NCI-H128 (cell line): Measurements from ENCODE around the gene ITIH1.

Experiments used
- DNase-seq: peaks from one replicate; lab custom pipeline; 2025; ENCODE audit not compliant: unreplicated experiment; lab: John Stamatoyannopoulos, UW

ITIH1 gene

GRCh38 chr3:52810923-52811322 is 33.5 kb downstream of the ITIH1 start:
- no peak for DNase-seq

- DNase-seq, result no peak
These were observed 34.1 kb downstream of the ITIH1 start for GRCh38 chr3:52811452-52812011.

GRCh38 chr3:52813810-52814209 is 36.4 kb downstream of the ITIH1 start:
- no peak for DNase-seq

GRCh38 chr3:52816199-52816598 is 38.8 kb downstream of the ITIH1 start:
- no peak for DNase-seq

- no peak for DNase-seq
These were observed 39.3 kb downstream of the ITIH1 start for GRCh38 chr3:52816654-52817053.

- DNase-seq, result no peak
These were observed 39.8 kb downstream of the ITIH1 start for GRCh38 chr3:52817221-52817620.

GRCh38 chr3:52817860-52818259 is 40.5 kb downstream of the ITIH1 start:
- no peak for DNase-seq

- no peak for DNase-seq
These were observed 42.5 kb downstream of the ITIH1 start for GRCh38 chr3:52819936-52820335.

- no peak for DNase-seq
These were observed 43.3 kb downstream of the ITIH1 start for GRCh38 chr3:52820736-52821135.

GRCh38 chr3:52822363-52822762 is 45.0 kb downstream of the ITIH1 start:
- DNase-seq, result no peak

- DNase-seq, result no peak
These were observed 46.6 kb downstream of the ITIH1 start for GRCh38 chr3:52824037-52824436.

GRCh38 chr3:52827441-52827840 is 50.0 kb downstream of the ITIH1 start:
- DNase-seq, result no peak

- no peak for DNase-seq
These were observed 50.5 kb downstream of the ITIH1 start for GRCh38 chr3:52827866-52828376.

- DNase-seq, result no peak
These were observed 52.1 kb downstream of the ITIH1 start for GRCh38 chr3:52829482-52829881.

- DNase-seq, result no peak
These were observed 52.6 kb downstream of the ITIH1 start for GRCh38 chr3:52829906-52830463.

GRCh38 chr3:52830535-52831258 is 53.3 kb downstream of the ITIH1 start, which contains the start of gene ITIH4:
TSS of gene ITIH4 (minus strand) at chr3:52830672. CDS start at chr3:52830642, 30 bp downstream.
- no peak for DNase-seq

- no peak for DNase-seq
These were observed 54.3 kb downstream of the ITIH1 start for GRCh38 chr3:52831500-52832301.

GRCh38 chr3:52833202-52833601 is 55.8 kb downstream of the ITIH1 start:
- no peak for DNase-seq

GRCh38 chr3:52834871-52835501 is 57.6 kb downstream of the ITIH1 start, which contains the start of gene MUSTN1:
TSS of gene MUSTN1 (minus strand) at chr3:52835019. CDS start at chr3:52834948, 71 bp downstream.
- DNase-seq, result no peak

GRCh38 chr3:52835766-52836470 is 58.5 kb downstream of the ITIH1 start:
- no peak for DNase-seq
